ENCODE measurements around the gene PTCHD1.

DNA sequence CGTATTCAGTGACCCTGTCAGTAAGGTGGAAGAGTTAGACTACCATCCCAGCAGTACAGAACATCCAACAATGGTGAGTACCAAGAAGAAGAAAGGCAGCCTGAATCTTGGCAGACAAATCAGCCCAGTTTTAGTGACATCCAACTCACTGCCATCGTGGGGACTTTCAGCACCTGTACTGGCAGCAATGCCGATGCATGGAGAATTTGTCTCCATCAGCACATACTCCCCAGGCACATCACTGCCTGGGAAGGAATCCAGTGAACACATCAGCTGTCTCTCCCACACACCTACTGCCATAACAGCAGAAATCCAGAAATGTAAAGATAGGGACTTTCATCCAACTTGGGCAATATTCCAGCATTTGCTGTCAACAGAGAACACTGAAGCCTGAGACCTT is 29.8 kb downstream of the PTCHD1 start:
- TF ChIP-seq YY1 (IDR thresholded peaks at IDR 0.05; ENCODE audit: insufficient read depth, insufficient read length) (no peak), SUZ12 (IDR thresholded peaks at IDR 0.05; ENCODE audit: extremely low read depth, insufficient read depth, insufficient read length) (no peak), ZNF274 (IDR thresholded peaks at IDR 0.05; ENCODE audit: low read depth, low read length) (no peak)
